HFF-Myc (cell line): ENCODE measurements around the gene RTF2.

ENCODE experiments used
- DNase-seq: peaks from one replicate; pipeline ENCODE4 v3.0.0-alpha.2; 2011; ENCODE audit warnings: low read depth; ENCODE audit errors: extremely low read depth
- H3K4me3 ChIP-seq: replicated peaks from 2 replicates; pipeline ENCODE4 v1.5.1; 2011; ENCODE audit warnings: low read depth, mild to moderate bottlenecking, control low read depth, low read length
- TF ChIP-seq, protein P1 (sequence below): IDR thresholded peaks from 2 replicates; pipeline ENCODE4 v1.5.1; 2012; ENCODE audit warnings: mild to moderate bottlenecking, low read depth, low read length, control low read depth; ENCODE audit errors: missing control alignments

Gene RTF2

DNA sequence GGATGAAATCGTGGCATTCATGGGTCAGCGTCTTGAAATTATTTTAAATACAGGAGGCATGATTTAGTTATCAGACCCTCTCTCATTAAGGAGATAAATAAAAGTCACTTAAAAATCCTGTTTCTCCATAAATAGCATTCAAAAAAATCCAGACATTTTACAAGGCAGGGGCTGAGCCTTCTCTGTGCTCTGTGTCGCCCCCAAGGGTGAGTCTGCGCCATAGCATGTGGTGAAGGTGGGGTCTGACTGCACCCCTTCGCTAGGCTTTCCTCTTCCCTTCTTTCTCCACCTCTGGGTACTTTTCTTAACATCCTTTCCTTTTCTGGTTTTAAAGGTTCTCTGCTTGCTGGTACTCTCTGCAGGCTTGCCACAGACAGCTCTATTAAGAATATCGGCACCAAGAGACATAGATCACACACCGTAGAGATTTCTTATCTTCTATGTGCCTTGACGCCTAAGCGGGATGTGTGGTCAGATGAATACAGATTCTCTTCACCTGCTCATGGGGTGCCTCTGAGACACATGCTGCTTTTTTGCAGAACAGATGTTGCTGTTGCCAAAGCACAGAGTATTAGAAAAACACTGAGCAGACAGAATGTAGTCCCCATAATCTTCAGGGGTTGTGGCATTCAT lies 36.1 kb downstream of the RTF2 start:
- no peak overlapping the region for H3K4me3 ChIP-seq
- TF ChIP-seq, protein P1, sequence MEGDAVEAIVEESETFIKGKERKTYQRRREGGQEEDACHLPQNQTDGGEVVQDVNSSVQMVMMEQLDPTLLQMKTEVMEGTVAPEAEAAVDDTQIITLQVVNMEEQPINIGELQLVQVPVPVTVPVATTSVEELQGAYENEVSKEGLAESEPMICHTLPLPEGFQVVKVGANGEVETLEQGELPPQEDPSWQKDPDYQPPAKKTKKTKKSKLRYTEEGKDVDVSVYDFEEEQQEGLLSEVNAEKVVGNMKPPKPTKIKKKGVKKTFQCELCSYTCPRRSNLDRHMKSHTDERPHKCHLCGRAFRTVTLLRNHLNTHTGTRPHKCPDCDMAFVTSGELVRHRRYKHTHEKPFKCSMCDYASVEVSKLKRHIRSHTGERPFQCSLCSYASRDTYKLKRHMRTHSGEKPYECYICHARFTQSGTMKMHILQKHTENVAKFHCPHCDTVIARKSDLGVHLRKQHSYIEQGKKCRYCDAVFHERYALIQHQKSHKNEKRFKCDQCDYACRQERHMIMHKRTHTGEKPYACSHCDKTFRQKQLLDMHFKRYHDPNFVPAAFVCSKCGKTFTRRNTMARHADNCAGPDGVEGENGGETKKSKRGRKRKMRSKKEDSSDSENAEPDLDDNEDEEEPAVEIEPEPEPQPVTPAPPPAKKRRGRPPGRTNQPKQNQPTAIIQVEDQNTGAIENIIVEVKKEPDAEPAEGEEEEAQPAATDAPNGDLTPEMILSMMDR: peak; percentile 65
- DNase-seq: no peak

DNA sequence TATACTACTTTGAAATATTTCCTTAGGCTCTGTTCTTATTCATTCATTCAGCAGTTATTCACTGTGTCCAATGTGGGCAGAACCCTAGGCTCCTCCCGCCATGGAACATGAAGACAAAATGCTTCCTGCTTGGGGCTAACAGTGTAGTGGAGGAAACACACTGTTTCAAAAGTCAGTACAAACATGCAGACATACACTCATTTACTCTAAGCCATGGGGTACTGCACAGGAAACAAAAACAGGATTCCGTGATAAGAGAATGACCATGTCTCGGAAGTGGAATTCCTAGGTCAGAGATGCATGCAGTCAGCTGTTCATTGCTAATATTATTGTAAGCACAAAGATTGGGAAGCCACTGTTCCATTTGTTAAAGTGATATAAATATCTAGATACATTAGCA lies 37.7 kb downstream of the RTF2 start:
- no peak for DNase-seq
- no peak overlapping the region for H3K4me3 ChIP-seq
- TF ChIP-seq, protein P1: no peak

DNA sequence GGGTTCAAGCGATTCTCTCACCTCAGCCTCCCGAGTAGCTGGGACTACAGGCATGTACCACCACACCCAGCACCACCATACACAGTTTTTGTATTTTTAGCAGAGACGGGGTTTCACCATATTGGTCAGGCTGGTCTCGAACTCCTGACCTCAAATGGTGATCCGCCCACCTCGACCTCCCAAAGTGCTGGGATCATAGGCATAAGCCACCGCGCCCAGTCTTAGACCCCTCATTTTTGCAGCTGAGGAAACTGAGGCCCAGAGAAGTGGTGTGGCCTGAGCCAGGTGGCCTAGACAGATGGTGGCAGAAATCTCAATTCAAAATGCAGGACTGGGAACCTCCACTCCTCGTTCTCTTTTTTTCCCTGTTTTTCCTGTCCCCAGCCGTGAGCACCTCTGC lies 43.5 kb downstream of the RTF2 start:
- no peak overlapping the region for H3K4me3 ChIP-seq
- TF ChIP-seq, protein P1: no peak
- DNase-seq: no peak

DNA sequence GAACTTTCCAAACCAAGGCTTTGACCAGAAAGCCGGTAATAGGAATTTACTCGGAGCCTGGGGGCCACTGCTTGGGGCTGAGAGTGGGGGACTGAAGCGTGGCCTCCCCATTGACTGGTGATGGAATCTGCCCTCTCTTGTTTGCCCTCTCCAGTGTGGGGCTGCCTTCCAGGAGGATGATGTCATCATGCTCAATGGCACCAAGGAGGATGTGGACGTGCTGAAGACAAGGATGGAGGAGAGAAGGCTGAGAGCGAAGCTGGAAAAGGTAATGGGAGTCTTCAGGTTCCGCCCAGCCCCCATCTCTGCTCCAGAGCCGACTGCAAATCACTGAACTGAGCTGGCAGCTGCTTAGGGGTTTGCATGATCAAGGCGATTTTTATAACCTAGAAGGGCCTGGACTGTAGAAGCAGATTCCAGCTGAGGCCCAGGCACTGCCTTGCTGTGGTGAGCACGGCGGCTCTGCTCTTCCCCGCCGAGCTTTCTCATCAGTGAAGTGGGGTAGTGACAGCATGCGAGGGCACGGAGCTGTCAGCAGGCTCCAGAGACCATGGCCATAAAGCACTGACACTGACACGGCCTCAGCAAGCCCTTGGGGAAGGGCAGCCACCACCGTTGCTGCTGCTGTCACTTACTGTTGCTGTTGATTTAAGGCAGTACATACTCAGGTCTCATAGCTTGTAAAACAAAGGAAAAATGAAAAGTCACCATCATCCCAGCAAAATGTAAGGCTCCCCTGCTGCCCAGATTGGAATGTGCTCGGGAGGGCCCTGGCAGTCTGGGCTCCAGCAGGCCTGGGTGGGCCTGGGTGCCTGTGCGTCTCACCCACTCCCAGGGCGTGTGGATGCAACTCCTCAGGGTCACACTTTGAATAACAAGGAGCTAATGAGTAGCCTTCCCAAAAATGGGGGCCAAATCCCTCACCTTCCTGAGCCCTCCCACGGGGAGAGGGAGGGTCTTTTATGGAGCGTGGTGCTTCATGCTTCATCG lies 45.0 kb downstream of the RTF2 start:
- TF ChIP-seq, protein P1: no peak
- no peak for DNase-seq
- H3K4me3 ChIP-seq: no peak overlapping the region

DNA sequence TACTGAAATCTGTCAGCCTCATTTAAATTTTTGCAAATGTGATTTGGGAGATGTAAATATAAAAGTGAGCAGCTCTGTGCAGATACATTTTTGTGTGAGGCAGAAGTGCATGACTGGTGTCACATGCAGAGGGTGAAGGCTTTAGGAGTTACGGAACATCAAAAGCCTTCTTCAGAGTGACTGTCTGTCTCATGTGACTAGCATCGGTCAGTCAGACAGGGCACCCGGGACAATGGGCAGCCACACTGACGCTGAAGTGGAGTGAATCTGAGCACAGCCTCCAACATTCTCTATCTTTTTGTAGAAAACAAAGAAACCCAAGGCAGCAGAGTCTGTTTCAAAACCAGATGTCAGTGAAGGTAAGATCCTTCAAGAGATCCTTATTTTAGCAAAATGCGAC lies 48.2 kb downstream of the RTF2 start:
- DNase-seq: no peak
- TF ChIP-seq, protein P1: no peak
- H3K4me3 ChIP-seq: no peak overlapping the region

DNA sequence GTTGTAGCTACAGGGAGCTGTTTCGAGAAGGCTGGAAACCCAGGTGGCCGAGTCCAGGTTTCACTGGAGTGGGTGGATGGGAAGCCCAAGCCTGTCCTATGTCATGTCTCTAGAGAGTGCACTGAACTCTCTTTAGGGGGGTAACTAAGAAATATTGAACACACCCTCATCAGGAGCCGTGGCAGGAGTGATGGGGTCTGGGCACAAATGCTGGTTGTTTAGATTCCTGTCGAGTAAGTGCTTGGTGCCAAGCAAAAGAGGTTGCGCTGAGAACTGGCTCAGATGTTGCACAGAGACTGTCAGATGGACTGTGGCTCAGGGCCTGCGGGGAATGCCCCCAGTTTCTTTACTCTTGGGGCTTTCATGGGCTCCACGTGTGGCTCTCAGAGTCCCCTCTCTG lies 48.8 kb downstream of the RTF2 start:
- no peak overlapping the region for H3K4me3 ChIP-seq
- TF ChIP-seq, protein P1: no peak
- DNase-seq: no peak
